Keratinocyte (primary cell): ENCODE results near the gene CHSY1. TPM values are rescaled to one million over a fixed set of nuclear protein-coding genes. Genes with fewer than 3 reads are reported as not detected.

Experiments
- DNase-seq: peaks from one replicate; pipeline ENCODE4 v3.0.0-alpha.2; 2011; ENCODE audit warnings: low read depth, missing footprints, low spot score
- FAIRE-seq: peaks from 2 replicates; lab custom pipeline; 2011; peaks lifted over from hg19 to GRCh38; lab: Jason Lieb, UNC
- H2AFZ ChIP-seq: 2 replicates; pipeline ENCODE4 v1.6.0; 2012; ENCODE audit warnings: low read length, control low read depth, inconsistent platforms; ENCODE audit not compliant: control insufficient read depth
- H3K27ac ChIP-seq: 2 replicates; pipeline ENCODE4 v1.5.1; 2011; ENCODE audit warnings: low read length; ENCODE audit not compliant: control insufficient read depth, insufficient read depth
- H3K27me3 ChIP-seq: 3 replicates; pipeline ENCODE4 v1.6.0; 2011; ENCODE audit warnings: low read length; ENCODE audit not compliant: control insufficient read depth, insufficient read depth; ENCODE audit errors: extremely low read depth
- H3K36me3 ChIP-seq, 2 experiments: 2 replicates in 1 of 2; 3 replicates in 1 of 2; pipeline ENCODE4 v1.5.1; 2011; ENCODE audit warnings: low read length in 2 of 2, mild to moderate bottlenecking in 1 of 2; ENCODE audit not compliant: control insufficient read depth in 2 of 2, insufficient read depth in 2 of 2; ENCODE audit errors: extremely low read depth in 1 of 2
- H3K4me1 ChIP-seq: 3 replicates; pipeline ENCODE4 v1.5.1; 2011; ENCODE audit warnings: low read length; ENCODE audit not compliant: control insufficient read depth, insufficient read depth; ENCODE audit errors: extremely low read depth
- H3K4me2 ChIP-seq: 3 replicates; pipeline ENCODE4 v1.6.0; 2011; ENCODE audit warnings: low read depth, low read length; ENCODE audit not compliant: control insufficient read depth, insufficient read depth; ENCODE audit errors: extremely low read depth
- H3K4me3 ChIP-seq, 3 experiments: fragments of 200-600 bp in 1 of 3; sonication (generic) in 1 of 3; 2 replicates in 2 of 3; 3 replicates in 1 of 3; pipeline ENCODE4 v1.5.1; 2011 to 2016; ENCODE audit warnings: low read length in 3 of 3, mild to moderate bottlenecking in 3 of 3, control low read depth in 2 of 3, inconsistent platforms in 1 of 3, low read depth in 1 of 3, mixed read lengths in 1 of 3, mixed run types in 1 of 3, moderate library complexity in 1 of 3; ENCODE audit not compliant: control insufficient read depth in 2 of 3, insufficient read depth in 2 of 3; ENCODE audit errors: extremely low read depth in 1 of 3
- H3K79me2 ChIP-seq: 2 replicates; pipeline ENCODE4 v1.6.0; 2012; ENCODE audit warnings: low read length; ENCODE audit not compliant: control insufficient read depth, insufficient read depth
- H3K9ac ChIP-seq: 3 replicates; pipeline ENCODE4 v1.6.0; 2011; ENCODE audit warnings: low read length; ENCODE audit not compliant: control insufficient read depth, insufficient read depth; ENCODE audit errors: extremely low read depth
- H3K9me1 ChIP-seq: 3 replicates; pipeline ENCODE4 v1.6.0; 2011; ENCODE audit warnings: low read length; ENCODE audit not compliant: control insufficient read depth, insufficient read depth; ENCODE audit errors: extremely low read depth
- H3K9me3 ChIP-seq: 2 replicates; pipeline ENCODE4 v1.5.1; 2012; ENCODE audit warnings: low read depth, low read length; ENCODE audit not compliant: control insufficient read depth
- H4K20me1 ChIP-seq: 3 replicates; pipeline ENCODE4 v1.6.0; 2011; ENCODE audit warnings: low read length; ENCODE audit not compliant: control insufficient read depth, insufficient read depth; ENCODE audit errors: extremely low read depth
- EZH2 ChIP-seq: IDR thresholded peaks from one replicate; pipeline ENCODE4 v1.6.1; 2012; ENCODE audit warnings: inconsistent platforms, mild to moderate bottlenecking, low read length, moderate library complexity
- dilution Hi-C: fragments of 300-500 bp; cut with MboI; formaldehyde crosslinking; loops from one replicate; pipeline ENCODE4 v1.7.0; 2020; ENCODE audit warnings: low sequenced_read_pairs; ENCODE audit not compliant: extremely low pct_ligation_motif_present
- polyA plus RNA-seq, 5 experiments: library from polyadenylated mRNA; depleted of rRNA in 3 of 5; stranded (reverse) in 3 of 5; stranded (forward) in 1 of 5; unstranded in 1 of 5; fragments of >200 nt; gene quantifications; 1 replicate in 1 of 5; 2 replicates in 3 of 5; 3 replicates in 1 of 5; pipeline versions ENCODE4 v1.2.1 to v1.2.3, GENCODE V29; 2011 to 2012; ENCODE audit warnings: missing spikeins in 2 of 5, low read depth in 1 of 5, low replicate concordance in 1 of 5
- TF ChIP-seq, protein P1 (sequence below), 3 experiments: IDR thresholded peaks in 1 of 3; conservative IDR thresholded peaks in 1 of 3; optimal IDR thresholded peaks in 1 of 3; 2 replicates in 2 of 3; 3 replicates in 1 of 3; pipeline versions ENCODE3 to v1.5.1; 2011; ENCODE audit warnings: low read length in 3 of 3, mild to moderate bottlenecking in 3 of 3, moderate library complexity in 2 of 3, control low read depth in 1 of 3, inconsistent platforms in 1 of 3; ENCODE audit not compliant: insufficient read depth in 2 of 3; ENCODE audit errors: extremely low read depth in 1 of 3

Gene CHSY1
- polyA plus RNA-seq, 1 donor (not counting 4 experiments of a cell fraction or from before 2014, with no cell fraction given): 27.0 TPM

DNA sequence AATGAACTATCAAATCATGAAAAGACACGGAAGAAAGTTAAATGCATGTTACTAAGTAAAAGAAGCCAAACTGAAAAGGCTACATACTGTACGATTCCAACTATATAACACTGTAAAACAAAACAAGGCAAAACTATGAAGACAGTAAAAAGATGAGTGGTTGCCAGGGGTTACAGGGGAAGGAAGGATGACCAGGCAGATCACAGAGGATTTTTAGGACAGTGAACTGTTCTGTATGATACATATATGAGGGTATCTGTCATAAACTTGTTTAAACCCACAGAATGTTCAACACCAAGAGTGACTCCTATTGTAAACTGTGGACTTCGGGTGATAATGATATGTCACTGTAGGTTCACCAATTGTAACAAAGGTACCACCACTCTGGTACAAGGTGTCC is 60.6 kb downstream of the CHSY1 start:
- no peak overlapping the region for H3K9ac ChIP-seq

DNA sequence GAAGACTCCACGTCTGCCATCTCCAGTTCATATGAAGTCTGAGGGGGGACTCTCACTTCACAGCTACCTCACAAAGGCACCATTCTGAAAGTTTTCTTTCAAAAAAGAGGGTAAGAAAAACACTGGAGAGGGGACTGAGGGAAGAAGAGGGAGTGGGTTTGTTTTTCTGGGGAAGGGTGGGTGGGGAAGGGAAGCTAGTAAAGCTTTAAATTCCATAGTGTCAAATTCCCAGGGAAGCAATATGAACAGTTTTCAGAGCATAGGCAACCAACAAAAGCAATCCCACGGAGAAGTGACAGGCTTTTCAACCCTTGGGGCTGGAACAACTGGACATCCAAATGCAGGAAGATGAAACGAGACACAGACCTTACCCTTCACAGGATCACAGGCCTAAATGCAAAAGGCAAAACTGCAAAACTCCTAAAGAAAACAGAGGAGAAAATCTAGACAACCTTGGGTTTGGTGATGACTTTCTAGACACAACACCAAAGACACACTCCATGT is 61.7 kb downstream of the CHSY1 start:
- H3K79me2 ChIP-seq: peaks cover 90% of the 10 kb centered on the region
- H3K4me3 ChIP-seq: no peak overlapping the region
- H3K9ac ChIP-seq: no peak overlapping the region
- H4K20me1 ChIP-seq: no peaks in the 10 kb centered on the region
- no peaks in the 10 kb centered on the region for H3K9me1 ChIP-seq
- dilution Hi-C loops: no loop called here
- H3K36me3 ChIP-seq: no peaks in the 10 kb centered on the region
- peak overlapping the region; percentile 83 for H3K27ac ChIP-seq
- no peak overlapping the region for H2AFZ ChIP-seq
- H3K9me3 ChIP-seq: no peaks in the 10 kb centered on the region
- H3K4me1 ChIP-seq: peaks cover 87% of the 10 kb centered on the region
- H3K27me3 ChIP-seq: no peaks in the 10 kb centered on the region
- FAIRE-seq (no peak), DNase-seq (no peak)
- TF ChIP-seq EZH2: no peak
- TF ChIP-seq, protein P1, sequence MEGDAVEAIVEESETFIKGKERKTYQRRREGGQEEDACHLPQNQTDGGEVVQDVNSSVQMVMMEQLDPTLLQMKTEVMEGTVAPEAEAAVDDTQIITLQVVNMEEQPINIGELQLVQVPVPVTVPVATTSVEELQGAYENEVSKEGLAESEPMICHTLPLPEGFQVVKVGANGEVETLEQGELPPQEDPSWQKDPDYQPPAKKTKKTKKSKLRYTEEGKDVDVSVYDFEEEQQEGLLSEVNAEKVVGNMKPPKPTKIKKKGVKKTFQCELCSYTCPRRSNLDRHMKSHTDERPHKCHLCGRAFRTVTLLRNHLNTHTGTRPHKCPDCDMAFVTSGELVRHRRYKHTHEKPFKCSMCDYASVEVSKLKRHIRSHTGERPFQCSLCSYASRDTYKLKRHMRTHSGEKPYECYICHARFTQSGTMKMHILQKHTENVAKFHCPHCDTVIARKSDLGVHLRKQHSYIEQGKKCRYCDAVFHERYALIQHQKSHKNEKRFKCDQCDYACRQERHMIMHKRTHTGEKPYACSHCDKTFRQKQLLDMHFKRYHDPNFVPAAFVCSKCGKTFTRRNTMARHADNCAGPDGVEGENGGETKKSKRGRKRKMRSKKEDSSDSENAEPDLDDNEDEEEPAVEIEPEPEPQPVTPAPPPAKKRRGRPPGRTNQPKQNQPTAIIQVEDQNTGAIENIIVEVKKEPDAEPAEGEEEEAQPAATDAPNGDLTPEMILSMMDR (optimal IDR thresholded peaks at IDR 0.05 in 1 of 3, IDR thresholded peaks at IDR 0.05 in 1 of 3, conservative IDR thresholded peaks at IDR 0.05 in 1 of 3; ENCODE audit: extremely low read depth in 1 of 3, insufficient read depth in 2 of 3, low read length in 3 of 3): no peak
- H3K4me2 ChIP-seq: peak overlapping the region; percentile 87

More for the DNA sequence above, 60.6 kb downstream of the CHSY1 start:
- H3K36me3 ChIP-seq: no peaks in the 10 kb centered on the region
- TF ChIP-seq, protein P1 (optimal IDR thresholded peaks at IDR 0.05 in 1 of 3, IDR thresholded peaks at IDR 0.05 in 1 of 3, conservative IDR thresholded peaks at IDR 0.05 in 1 of 3; ENCODE audit: extremely low read depth in 1 of 3, insufficient read depth in 2 of 3, low read length in 3 of 3): no peak
- TF ChIP-seq EZH2: no peak
- no peaks in the 10 kb centered on the region for H3K9me1 ChIP-seq
- dilution Hi-C loops: no loop called here
- no peaks in the 10 kb centered on the region for H3K9me3 ChIP-seq
- peaks cover 93% of the 10 kb centered on the region for H3K79me2 ChIP-seq
- no peak overlapping the region for H2AFZ ChIP-seq
- H3K27me3 ChIP-seq: no peaks in the 10 kb centered on the region
- DNase-seq (no peak), FAIRE-seq (no peak)
- H3K4me2 ChIP-seq: peak overlapping the region; percentile 69
- H3K4me3 ChIP-seq: no peak overlapping the region
- peak overlapping the region; percentile 17 for H3K27ac ChIP-seq
- no peaks in the 10 kb centered on the region for H4K20me1 ChIP-seq
- peaks cover 81% of the 10 kb centered on the region for H3K4me1 ChIP-seq
